AG20443 (cell line): ENCODE results near the gene LHPP.
A peak's percentile ranks its signal among the peaks of the same experiment; 100 is the strongest.
"Not testable (repeated sequence)": the region's sequence is repeated elsewhere in the genome, so short reads cannot be mapped to it uniquely, and the experiment has no call there.

Experiments used
- DNase-seq: peaks from one replicate; pipeline ENCODE4 v3.0.0; 2012; ENCODE audit warnings: low spot score, mixed read lengths

LHPP gene, protein sequence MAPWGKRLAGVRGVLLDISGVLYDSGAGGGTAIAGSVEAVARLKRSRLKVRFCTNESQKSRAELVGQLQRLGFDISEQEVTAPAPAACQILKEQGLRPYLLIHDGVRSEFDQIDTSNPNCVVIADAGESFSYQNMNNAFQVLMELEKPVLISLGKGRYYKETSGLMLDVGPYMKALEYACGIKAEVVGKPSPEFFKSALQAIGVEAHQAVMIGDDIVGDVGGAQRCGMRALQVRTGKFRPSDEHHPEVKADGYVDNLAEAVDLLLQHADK

DNA sequence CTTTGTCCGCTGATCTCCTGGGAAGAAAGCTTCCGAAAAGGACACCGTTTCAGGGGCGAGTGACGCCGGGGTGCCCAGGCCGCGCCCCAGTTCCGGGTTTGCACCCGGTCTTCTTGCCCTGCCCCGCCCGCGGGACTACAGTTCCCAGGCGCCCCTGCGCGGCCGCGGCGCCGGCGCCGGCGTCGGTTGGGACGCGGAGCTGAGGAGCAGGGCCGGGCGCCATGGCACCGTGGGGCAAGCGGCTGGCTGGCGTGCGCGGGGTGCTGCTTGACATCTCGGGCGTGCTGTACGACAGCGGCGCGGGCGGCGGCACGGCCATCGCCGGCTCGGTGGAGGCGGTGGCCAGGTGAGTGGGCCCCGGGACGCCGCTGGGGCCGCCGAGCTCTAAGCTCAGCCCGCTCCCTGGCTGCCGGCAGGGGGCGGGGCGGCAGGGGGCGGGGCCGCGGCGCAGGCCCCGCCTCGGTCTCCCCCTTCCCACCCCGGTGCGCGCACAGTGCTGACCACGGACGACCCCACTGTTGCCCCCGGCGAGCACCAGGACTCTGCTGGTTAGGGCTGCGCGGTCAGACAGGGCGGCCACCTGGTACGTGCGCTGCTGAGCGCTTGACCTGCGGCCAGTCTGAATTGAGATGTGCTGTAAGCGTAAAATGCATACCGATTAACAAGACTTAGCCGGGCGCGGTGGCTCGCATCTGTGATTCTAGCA is at the start of gene LHPP:
Gene LHPP (plus strand): TSS at position 182 of the 706 bp plus-strand sequence. CDS start 40 bp downstream, at position 222.
- peak; percentile 98 for DNase-seq

DNA sequence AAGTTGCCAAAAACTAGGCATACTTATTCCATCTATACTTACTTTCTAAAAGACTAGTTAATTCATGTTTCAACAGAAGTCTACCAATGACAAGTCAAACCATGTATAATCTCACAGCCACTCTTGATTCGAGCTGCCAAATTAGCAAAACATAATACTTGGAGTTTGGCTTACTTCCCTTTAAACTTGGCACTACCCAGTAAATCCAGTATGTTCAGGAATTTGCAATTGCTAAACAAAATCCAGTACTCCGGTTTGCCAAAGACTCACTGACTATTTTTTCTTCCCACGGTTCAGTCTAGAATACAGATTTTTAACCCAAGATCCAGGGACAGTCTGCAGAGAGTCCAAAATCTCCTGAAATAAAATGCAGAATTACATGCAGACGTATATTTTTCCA is 47.5 kb upstream of the LHPP start:
- DNase-seq, result peak; percentile 54

DNA sequence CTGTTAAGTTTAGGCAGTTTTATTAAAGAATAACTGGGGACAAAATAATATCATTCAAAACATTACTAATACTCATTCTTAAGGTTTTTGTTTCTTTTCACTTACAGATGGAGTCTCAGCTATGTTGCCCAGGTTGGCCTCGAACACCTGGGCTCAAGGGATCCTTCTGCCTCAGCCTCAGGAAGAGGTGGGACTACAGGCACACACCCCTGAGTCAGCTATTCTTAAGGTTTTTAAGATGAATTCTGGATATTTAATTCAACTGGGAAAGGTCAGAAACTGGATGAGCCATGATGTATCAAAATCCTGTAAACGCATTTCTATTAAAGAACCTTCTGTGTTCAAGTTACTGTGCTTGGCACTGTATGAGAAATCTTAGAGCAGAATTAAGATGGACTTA is 46.4 kb upstream of the LHPP start:
- DNase-seq, result no peak

DNA sequence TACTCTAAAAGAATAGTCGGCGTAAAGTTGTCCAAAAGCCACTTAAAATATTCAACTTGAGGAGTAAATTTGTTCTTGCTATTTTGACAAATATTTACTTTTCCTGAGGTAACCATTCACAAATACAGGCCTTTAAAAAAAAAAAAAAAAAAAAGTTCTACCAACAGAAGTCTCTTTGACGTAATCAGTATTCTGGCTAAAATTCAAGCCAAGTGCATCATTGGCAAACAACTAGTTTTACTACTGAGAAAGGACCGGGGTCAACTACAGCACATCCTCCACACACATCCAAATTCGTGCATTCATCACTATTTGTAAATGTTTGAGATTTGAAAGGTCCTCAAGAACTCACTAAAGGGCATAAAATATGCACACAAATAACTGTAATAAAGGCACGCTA is 44.9 kb upstream of the LHPP start:
- peak; percentile 34 for DNase-seq

DNA sequence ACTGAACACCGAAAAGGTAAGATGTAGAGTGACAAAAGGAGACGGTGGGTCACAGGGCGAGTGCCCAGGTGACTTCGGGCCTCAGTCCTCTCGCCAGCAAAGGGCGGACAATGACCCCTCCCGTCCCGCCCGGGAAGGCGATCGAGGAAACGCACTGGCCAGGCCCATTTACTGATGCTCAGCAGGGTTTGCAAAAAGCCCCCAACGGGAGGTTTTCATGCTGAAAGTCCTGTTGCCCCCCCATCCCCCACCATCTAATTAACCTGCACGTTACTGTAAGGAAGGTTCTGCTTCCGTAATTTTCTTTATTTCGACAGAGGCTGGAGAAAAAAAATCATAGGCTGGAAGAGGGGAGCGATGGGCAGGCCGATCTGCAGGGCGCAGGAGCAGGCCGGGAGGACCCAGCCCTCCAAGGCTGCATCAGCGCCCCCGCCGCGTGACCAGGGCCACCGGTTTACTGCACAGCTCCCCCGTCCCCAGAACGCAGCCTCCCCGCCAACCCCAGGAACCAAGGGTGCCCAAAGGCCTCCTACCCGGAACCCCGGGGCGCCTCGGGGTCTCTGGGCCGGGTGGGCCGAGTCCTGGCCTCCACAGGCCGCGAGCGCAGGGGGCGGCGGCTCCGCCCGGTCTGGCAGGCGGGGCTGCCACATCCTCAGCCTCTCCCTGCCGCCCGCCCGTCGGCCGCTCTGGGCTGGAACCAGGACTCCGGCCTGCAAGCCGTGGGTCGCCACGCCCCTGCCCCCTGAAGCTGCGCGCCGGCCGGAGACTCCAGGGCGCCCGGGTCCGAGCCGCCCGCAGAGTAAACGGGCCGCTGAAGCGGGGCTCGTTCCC is 43.5 kb upstream of the LHPP start:
- peak; percentile 85 for DNase-seq

DNA sequence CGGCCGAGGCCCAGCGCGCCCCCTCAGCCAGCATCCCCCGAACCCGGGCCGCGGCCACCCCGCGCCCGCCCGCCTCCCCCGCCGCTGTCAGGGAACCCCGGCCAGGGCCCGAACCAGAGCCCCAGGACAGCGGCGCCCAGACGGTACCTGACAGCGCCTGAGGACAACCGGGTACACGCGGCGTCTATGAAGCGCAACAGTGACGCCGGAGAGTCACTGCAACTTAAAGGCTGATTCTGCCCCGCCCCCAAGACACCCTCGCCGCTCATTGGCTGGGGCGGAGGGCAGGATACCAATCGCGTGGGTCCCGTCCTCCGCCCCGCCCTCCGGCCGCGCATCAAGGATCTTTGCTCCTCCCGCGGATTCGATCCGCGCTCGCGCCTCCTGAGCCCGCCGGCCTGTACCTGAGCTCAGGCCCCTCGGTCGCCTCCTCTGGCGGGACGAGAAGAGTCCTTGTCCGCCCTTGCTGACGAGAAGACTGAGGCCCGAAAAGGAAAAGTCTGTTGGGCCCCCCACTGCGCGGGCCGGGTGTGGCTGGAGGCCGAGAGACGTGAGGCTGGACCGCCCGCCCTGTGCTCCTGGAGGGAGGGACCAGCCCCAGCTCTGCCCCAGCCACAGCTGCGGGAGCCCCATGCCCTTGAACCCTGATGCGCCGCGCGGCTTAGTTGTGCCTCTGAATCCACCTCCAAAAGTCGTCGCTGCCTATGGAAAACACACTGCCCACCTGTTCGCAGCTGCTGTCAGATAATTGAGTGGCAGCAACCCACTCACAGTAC is 42.7 kb upstream of the LHPP start, which contains the start of gene OAT:
Gene OAT (minus strand): TSS at position 198 of the 776 bp plus-strand sequence. CDS start 6,752 bp downstream, outside the sequence.
- DNase-seq, result peak; percentile 99

DNA sequence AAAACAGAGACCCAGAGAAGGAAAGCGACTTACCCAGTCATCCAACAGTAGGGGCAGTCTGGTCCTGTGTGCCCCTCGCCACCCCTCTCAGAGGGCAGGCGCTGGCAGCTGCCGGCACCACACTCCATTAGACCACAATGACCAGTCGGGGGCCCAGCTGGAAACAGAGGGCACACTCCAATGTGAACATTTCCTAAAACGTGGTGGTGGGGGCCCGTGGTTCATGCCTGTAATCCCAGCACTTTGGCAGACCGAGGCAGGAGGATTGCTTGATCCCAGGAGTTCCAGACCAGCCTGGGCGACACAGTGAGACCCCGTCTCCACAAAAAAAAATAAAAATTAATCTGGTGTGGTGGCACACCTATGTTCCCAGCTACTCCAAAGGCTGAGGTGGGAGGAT is 42.0 kb upstream of the LHPP start:
- no peak for DNase-seq

DNA sequence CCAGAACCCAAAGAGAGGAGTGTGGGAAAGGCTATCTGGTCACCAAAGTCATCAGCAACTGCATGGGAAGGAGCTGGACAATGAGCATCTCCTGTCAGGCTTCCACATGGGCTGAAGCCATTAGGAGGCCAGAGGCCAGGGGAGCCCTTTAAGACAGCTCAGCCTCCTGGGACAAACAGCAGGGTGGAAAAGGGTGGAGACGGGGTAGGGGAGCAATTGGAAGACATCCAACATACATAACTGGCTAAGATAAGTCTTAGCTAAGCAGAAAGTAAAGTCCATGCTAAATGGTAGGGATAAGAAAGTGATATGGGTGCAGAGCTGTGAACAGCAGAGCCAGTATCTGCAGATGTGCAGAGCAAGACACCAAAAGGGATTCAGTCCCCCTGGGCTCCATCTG is 41.4 kb upstream of the LHPP start:
- no peak for DNase-seq

DNA sequence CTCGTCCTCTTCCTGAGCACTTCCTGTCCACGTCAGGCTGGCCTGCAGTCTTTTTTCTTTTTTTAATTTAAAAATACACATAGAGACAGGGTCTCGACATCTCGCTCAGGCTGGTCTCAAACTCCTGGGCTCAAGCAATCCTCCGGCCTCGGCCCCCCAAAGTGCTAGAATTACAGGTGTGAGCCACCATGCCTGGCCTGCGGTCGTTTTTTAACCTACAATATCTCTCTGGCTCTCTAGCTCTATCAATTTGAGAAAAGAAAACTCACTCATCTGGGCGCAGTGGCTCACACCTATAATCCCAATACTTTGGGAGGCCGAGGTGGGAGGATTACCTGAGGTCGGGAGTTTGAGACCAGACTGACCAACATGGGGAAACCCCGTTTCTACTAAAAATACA is 38.9 kb upstream of the LHPP start:
- no peak for DNase-seq

DNA sequence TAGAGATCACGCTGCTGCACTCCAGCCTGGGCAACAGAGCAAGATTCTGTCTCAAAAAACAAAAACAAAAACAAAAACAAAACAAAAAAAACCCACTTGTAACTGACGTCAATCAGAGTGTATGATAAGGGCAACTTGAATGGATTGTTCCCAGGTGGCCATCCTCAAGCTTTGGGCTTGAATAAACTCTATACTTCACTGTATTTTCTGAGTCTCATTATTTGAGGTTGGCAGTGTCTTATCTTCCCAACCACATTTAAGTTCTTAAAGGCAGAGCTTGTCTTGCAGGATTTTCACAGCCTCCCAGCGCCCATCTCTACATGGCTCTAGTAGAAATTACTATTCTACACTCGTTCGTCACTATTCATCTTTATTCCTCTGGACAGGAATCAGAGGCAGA is 37.8 kb upstream of the LHPP start:
- no peak for DNase-seq

DNA sequence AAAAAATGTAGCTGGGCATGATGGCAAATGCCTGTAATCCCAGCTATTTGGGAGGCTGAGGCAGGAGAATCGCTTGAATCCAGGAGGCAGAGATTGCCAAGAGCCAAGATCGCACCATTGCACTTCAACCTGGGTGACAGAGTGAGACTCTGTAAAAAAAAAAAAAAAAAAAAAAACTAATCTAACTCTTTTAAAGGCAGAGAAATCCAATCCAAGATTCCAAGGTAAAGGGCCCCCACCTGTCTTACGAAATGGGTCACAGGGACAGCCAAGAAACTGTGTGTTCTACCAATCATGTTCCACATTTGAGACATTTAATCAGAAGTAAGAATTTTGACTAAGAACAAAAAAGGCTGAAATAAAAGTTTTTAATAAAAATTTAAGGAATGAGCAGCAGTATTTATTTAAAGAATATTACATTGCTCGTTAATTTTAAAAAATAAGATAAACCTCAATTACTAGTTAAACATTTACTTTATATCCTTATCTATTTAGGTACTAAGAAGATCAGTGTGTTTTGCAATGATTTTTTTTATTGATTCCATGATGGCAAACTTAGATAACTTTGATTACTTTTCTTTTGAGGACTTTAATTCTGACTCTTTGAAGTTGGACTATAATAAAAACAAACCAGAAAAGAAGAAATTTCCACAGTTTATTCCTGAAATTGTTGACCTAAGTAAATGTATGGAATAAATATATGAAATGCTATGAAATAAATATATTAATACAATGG is 36.2 kb upstream of the LHPP start:
- no peak for DNase-seq

DNA sequence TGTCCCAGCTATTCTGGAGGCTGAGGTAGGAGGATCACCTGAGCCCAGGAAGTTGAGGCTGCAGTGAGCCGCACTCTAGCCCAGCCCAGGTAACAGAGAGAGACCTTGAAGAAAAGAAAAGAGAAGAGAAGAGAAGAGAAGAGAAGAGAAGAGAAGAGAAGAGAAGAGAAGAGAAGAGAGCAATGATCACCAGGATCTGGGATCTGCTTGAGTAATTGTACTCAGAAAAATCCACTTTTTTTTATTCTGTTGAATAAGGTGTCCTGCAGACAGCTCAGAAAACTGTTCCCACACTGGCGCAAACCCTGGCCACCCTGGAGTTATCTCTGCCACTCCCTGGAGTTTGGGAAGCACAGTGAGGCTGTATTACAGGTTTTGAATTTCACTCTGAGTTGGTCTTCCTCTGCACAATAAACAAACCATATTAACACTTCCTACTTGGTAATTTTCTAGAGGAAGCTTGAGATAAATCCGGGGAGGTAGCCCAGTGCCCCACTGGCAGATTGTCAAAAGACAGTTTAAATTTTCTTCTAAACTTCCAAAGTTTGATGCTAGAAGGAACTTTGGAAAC is 33.3 kb upstream of the LHPP start:
- no peak for DNase-seq

DNA sequence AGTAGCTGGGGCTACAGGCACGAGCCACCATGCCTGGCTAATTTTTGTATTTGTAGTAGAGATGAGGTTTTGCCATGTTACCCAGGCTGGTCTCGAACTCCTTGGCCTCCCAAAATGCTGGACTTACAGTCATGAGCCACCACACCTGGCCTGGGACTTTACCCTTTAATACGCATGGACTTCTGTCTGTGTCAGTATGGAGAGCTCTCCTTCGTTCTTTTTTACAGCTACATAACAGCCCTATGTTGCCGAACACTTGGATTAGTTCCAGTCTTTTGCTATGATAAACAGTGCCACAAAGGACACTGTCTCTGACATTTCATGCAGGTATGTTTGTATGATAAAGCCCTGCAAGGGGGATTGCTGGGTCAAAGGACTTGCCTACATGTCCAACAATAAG is 32.0 kb upstream of the LHPP start:
- DNase-seq, result no peak

DNA sequence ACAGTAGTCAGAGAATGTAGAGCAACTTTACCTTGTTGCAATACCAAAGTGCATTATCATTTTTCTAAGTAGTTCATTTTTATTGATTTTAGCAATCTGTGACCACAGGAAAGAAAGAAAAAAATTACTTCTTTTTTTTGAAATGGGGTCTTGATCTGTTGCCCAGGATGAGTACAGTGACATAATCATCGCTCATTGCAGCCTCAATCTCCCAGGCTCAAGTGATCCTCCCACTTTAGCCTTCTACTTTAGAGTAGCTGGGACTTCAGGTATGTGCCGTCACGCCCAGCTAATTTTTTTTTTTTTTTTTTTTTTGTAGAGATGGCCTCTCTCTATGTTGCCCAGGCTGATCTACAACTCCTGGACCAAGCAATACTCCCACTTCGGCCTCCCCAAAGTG is 31.5 kb upstream of the LHPP start:
- no peak for DNase-seq

DNA sequence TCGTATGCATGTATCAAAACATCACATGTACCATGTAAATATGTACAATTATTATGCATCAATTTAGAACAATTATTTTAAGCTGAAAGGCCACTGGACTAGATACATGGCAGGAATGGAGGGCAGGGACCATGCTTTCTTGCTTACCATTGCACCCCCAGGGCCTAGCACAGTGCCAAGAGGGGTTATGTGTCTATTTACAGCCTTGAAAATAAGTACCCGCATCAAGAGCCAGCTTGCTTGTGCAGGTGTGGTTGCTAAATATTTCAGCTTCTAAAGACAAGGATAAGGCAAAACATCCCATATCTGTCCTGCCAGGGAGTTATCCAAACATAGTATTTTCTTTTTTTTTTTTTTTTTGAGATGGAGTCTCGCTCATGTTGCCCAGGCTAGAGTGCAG is 28.2 kb upstream of the LHPP start:
- DNase-seq, result no peak

DNA sequence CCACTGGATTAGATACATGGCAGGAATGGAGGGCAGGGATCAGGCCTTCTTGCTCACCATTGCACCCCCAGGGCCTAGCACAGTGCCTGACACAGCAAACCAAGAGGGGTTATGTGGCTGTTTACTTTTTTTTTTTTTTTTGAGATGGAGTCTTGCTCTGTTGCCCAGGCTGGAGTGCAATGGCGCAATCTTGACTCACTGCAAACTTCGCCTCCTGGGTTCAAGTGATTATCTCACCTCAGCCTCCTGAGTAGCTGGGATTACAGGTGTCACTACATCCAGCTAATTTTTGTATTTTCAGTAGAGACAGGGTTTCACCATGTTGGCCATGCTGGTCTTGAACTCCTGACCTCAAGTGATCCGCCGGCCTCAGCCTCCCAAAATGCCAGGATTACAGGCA is 25.9 kb upstream of the LHPP start:
- DNase-seq, result not testable (repeated sequence)

DNA sequence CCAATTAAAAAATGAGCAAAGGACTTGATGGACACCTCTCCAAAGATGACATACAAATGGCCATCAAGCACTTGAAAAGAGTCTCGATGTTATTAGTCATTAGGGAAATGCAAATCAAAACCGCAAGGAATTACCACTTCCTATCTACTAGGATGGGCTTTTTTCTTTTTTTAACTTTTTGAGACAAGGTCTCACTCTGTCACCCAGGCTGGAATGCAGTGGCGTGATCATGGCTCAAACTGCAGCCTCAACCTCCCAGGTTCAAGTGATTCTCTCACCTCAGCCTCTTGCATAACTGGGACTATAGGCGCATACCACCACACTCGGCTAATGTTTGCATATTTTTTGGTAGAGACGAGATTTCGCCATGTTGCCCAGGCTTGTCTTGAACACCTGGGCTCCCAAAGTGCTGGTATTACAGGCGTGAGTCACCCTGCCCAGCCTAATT is 25.4 kb upstream of the LHPP start:
- DNase-seq, result no peak

DNA sequence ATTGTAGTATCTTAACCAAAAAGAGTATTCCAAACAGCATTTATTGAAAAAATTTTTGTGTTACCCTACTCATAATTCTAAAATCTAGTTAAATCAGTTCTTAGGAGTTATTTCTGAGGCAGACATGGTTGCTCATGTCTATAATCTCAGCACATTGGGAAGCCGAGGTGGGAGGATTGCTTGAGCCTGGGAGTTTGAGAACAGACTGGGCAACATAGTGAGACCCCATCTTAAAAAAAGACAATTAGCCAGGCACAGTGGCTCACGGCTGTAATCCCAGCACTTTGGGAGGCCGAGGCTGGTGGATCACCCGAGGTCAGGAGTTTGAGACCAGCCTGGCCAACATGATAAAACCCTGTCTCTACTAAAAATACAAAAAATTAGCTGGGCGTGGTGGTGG is 19.9 kb upstream of the LHPP start:
- not testable (repeated sequence) for DNase-seq

DNA sequence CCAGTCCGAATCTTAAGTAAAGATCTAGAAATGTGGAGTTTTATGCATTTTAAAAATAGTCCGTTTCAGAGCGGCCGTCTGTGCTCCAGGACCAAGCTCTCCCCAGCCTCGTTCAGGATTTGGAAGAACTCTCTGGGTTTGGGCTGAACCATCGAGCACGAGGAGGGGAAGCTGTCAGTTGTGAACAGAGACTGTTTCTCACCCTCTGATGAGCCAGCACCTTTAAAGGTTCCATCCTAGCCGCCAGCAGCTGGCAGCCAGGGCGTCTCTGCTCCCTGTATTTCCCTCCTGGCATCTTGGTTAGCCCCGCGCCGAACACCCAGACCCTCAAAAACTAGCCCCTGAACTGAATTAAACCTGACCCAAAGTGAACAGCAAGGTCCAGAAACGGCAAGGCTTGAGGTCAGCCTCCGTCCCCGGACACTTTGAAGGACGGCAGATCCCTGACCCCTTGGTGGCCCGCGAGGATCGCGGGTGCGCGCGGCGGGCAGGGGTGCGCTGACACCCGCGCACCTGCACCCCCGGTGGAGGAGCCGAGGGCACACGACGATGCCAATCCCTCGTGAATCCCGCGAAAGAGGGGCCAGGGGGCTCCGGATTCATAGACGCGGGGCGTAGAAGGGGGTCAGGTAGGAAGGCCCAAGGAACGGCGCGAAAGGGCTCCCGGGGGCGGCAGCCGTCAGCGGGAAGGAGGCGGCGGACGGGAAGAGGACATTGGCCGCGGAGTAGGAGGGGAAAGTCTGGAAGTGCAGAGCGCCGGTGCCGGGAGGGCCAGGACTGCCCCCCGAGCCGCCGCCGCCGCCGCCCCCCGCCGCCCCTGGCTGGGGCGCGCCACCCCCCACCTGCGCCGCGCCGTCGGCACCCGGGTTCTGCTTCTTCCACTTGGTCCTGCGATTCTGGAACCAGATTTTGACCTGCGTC is 14.5 kb upstream of the LHPP start:
- no peak for DNase-seq
